RWPE2 (cell line): ENCODE results near the gene CNTNAP2.
A peak's percentile ranks its signal among the peaks of the same experiment; 100 is the strongest.

ENCODE experiments used
- ATAC-seq: fragments of 200-7000 bp; cut with Tn5 transposase; 3 replicates; pipeline ENCODE4 v1.9.1; 2021; ENCODE audit warnings: low read depth
- DNase-seq: peaks from one replicate; pipeline ENCODE4 v3.0.0-alpha.2; 2020; ENCODE audit warnings: low spot score
- H3K27ac ChIP-seq: fragments of 450-650 bp; 2 replicates; pipeline ENCODE4 v1.5.1; 2017; ENCODE audit warnings: mild to moderate bottlenecking; ENCODE audit not compliant: poor library complexity, severe bottlenecking
- H3K27me3 ChIP-seq: fragments of 250-450 bp; sonication (Bioruptor Pico); 2 replicates; pipeline ENCODE4 v1.5.1; 2021; ENCODE audit warnings: mild to moderate bottlenecking, moderate library complexity; ENCODE audit not compliant: insufficient read depth, poor library complexity, severe bottlenecking
- H3K36me3 ChIP-seq: fragments of 250-450 bp; sonication (Bioruptor Pico); 2 replicates; pipeline ENCODE4 v1.5.1; 2020; ENCODE audit warnings: low read depth, mild to moderate bottlenecking, moderate library complexity
- H3K4me1 ChIP-seq: fragments of 250-450 bp; sonication (Bioruptor Pico); 2 replicates; pipeline ENCODE4 v1.5.1; 2021; ENCODE audit warnings: mild to moderate bottlenecking, moderate library complexity; ENCODE audit not compliant: insufficient read depth, poor library complexity, severe bottlenecking
- H3K4me3 ChIP-seq: fragments of 250-450 bp; sonication (Bioruptor Pico); 2 replicates; pipeline ENCODE4 v1.5.1; 2021; ENCODE audit warnings: mild to moderate bottlenecking, moderate library complexity; ENCODE audit not compliant: severe bottlenecking
- H3K9me3 ChIP-seq: fragments of 250-450 bp; sonication (Bioruptor Pico); 2 replicates; pipeline ENCODE4 v1.5.1; 2021; ENCODE audit warnings: mild to moderate bottlenecking, moderate library complexity; ENCODE audit not compliant: severe bottlenecking
- TF ChIP-seq, protein P1 (sequence below): fragments of 450-650 bp; IDR thresholded peaks from one replicate; pipeline ENCODE4 v1.5.1; 2017; ENCODE audit warnings: mild to moderate bottlenecking, moderate library complexity; ENCODE audit not compliant: poor library complexity, severe bottlenecking

CNTNAP2 gene

DNA sequence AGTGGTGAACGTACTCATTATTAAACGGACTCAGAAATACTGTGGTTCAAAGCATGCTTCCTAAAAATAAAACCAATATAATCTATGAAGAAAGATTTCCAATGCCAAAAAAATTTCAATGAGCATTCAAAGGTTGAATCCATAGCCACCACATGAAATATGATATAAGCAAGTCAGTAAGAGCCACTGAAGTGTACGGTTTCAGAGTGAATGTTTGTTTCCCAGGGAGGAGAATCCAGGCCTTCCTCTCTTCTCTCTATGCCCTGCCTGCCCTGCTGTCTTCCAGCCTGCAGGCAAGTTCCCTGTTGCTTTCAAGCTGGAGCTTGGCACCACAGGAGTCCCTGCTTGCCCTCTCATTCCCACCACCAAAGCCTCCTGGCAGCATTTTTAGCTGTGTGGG is 1302.4 kb downstream of the CNTNAP2 start:
- no peaks in the 10 kb centered on the region for H3K9me3 ChIP-seq
- no peaks in the 10 kb centered on the region for H3K4me1 ChIP-seq
- no peak overlapping the region for H3K4me3 ChIP-seq
- DNase-seq (no peak), ATAC-seq (no peak)
- no peaks in the 10 kb centered on the region for H3K27me3 ChIP-seq
- TF ChIP-seq, protein P1, sequence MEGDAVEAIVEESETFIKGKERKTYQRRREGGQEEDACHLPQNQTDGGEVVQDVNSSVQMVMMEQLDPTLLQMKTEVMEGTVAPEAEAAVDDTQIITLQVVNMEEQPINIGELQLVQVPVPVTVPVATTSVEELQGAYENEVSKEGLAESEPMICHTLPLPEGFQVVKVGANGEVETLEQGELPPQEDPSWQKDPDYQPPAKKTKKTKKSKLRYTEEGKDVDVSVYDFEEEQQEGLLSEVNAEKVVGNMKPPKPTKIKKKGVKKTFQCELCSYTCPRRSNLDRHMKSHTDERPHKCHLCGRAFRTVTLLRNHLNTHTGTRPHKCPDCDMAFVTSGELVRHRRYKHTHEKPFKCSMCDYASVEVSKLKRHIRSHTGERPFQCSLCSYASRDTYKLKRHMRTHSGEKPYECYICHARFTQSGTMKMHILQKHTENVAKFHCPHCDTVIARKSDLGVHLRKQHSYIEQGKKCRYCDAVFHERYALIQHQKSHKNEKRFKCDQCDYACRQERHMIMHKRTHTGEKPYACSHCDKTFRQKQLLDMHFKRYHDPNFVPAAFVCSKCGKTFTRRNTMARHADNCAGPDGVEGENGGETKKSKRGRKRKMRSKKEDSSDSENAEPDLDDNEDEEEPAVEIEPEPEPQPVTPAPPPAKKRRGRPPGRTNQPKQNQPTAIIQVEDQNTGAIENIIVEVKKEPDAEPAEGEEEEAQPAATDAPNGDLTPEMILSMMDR, result no peak
- no peak overlapping the region for H3K27ac ChIP-seq
- H3K36me3 ChIP-seq, result no peaks in the 10 kb centered on the region

- ATAC-seq (no peak), DNase-seq (no peak)
- Histone ChIP-seq H3K4me1 (no peaks in the 10 kb centered on the region), H3K9me3 (no peaks in the 10 kb centered on the region), H3K27me3 (no peaks in the 10 kb centered on the region), H3K36me3 (no peaks in the 10 kb centered on the region), H3K27ac (no peak overlapping the region), H3K4me3 (no peak overlapping the region)
- TF ChIP-seq, protein P1, result no peak
These were observed 1307.3 kb downstream of the CNTNAP2 start for GRCh38 chr7:147423875-147424274.

- H3K27ac ChIP-seq, result no peak overlapping the region
- H3K36me3 ChIP-seq, result no peaks in the 10 kb centered on the region
- DNase-seq (no peak), ATAC-seq (no peak)
- no peak overlapping the region for H3K4me3 ChIP-seq
- H3K27me3 ChIP-seq, result no peaks in the 10 kb centered on the region
- TF ChIP-seq, protein P1, result no peak
- no peaks in the 10 kb centered on the region for H3K9me3 ChIP-seq
- H3K4me1 ChIP-seq, result no peaks in the 10 kb centered on the region
These were observed 1311.5 kb downstream of the CNTNAP2 start for GRCh38 chr7:147428075-147428474.

DNA sequence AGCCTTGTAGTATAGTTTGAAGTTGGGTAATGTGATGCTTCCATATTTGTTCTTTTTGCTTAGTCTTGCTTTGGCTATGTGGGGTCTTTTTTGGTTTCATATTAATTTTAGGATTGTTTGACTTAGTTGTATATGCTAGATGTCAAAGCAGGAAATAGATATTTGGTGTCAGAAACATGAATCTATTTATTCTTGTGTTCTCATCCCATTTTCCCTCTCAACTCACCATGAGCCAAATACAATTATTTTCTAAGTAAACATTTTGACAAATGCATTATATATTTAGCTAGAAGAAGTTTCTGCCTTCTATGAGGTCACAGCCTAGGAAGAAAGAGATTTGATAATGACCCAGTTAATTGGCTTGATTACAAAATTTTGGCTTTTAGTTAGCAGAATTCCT is 1313.4 kb downstream of the CNTNAP2 start:
- Histone ChIP-seq H3K36me3 (no peaks in the 10 kb centered on the region), H3K4me1 (no peaks in the 10 kb centered on the region), H3K27ac (no peak overlapping the region), H3K4me3 (no peak overlapping the region), H3K9me3 (no peaks in the 10 kb centered on the region), H3K27me3 (no peaks in the 10 kb centered on the region)
- ATAC-seq (no peak), DNase-seq (no peak)
- TF ChIP-seq, protein P1, result no peak

DNA sequence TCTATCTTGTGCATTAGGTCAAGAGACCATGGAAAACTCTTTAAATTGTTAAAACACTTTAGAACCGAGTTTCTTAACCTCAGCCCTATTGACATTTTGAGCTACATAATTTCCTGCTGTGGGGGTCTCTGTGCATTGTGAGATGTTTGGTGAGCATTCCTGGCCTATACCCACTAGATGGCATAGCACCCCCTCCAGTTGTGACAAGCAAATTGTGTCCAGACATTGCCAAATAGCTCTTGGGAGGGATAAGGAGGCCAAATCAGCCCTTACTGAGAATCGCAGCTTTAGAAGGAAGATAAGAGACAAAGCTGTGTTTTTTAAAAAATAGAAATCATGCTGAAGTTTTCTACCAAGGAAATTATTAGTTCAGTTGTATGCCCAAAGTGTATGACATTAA is 1315.5 kb downstream of the CNTNAP2 start:
- Histone ChIP-seq H3K4me3 (no peak overlapping the region), H3K9me3 (no peaks in the 10 kb centered on the region), H3K36me3 (no peaks in the 10 kb centered on the region), H3K4me1 (no peaks in the 10 kb centered on the region), H3K27ac (no peak overlapping the region), H3K27me3 (no peaks in the 10 kb centered on the region)
- TF ChIP-seq, protein P1, result peak; percentile 12
- DNase-seq, result no peak
- ATAC-seq, result no peak
